ENCODE data around the gene ITGAX.

DNA sequence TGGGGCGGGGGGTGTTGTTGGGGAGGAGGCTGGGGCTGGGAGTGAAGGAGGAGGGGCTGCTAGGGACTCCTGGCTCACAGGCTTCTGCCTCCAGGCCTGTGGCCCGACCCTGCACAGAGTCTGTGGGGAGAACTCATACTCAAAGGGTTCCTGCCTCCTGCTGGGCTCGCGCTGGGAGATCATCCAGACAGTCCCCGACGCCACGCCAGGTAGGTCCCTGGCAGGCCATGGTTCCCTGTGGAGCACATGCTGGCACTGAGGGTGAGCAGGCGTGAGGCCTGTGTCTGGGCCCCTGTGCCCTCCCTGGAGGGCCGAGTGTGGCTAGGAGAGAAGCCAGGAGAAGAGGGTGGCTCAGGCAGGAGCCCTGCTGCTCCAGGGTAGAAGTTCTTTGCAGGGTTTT is 42.7 kb downstream of the ITGAX start:
- TF ChIP-seq, protein P1, sequence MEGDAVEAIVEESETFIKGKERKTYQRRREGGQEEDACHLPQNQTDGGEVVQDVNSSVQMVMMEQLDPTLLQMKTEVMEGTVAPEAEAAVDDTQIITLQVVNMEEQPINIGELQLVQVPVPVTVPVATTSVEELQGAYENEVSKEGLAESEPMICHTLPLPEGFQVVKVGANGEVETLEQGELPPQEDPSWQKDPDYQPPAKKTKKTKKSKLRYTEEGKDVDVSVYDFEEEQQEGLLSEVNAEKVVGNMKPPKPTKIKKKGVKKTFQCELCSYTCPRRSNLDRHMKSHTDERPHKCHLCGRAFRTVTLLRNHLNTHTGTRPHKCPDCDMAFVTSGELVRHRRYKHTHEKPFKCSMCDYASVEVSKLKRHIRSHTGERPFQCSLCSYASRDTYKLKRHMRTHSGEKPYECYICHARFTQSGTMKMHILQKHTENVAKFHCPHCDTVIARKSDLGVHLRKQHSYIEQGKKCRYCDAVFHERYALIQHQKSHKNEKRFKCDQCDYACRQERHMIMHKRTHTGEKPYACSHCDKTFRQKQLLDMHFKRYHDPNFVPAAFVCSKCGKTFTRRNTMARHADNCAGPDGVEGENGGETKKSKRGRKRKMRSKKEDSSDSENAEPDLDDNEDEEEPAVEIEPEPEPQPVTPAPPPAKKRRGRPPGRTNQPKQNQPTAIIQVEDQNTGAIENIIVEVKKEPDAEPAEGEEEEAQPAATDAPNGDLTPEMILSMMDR (IDR thresholded peaks at IDR 0.05), result no peak
- TF ChIP-seq POLR2A (IDR thresholded peaks at IDR 0.05), result no peak

Data from lower leg skin (tissue), 3 donors.